Activated CD4-positive, alpha-beta memory T cell treated with anti-CD3 and anti-CD28 coated beads, Interleukin-2, amount 10 ng/mL, durations not matched to agents 7 days and 5 days (primary cell): ENCODE results near the gene TSSK3. TPM values are rescaled to one million over a fixed set of nuclear protein-coding genes. Genes with fewer than 3 reads are reported as not detected.
A peak's percentile ranks its signal among the peaks of the same experiment; 100 is the strongest.

ENCODE experiments used
- CTCF ChIA-PET: fragments of 350-600 bp; sonication (Branson Sonifier 250); formaldehyde crosslinking; loops from one replicate; lab custom pipeline; 2021; ENCODE audit warnings: antibody characterized with exemption, inconsistent platforms; lab: Charles Lee
- POLR2A ChIA-PET: fragments of 350-600 bp; sonication (Branson Sonifier 250); formaldehyde crosslinking; loops from one replicate; lab custom pipeline; 2021; ENCODE audit warnings: antibody characterized with exemption; lab: Charles Lee
- DNase-seq: peaks from one replicate; pipeline ENCODE4 v3.0.0-alpha.2; 2020
- H3K27ac Mint-ChIP-seq: one replicate; pipeline ENCODE4 v1.8.0; 2021; ENCODE audit warnings: mild to moderate bottlenecking, mixed read lengths
- H3K27me3 Mint-ChIP-seq: one replicate; pipeline ENCODE4 v1.8.0; 2021; ENCODE audit warnings: mixed read lengths
- H3K36me3 Mint-ChIP-seq: one replicate; pipeline ENCODE4 v1.8.0; 2021; ENCODE audit warnings: low read depth, mixed read lengths
- H3K4me1 Mint-ChIP-seq: one replicate; pipeline ENCODE4 v1.8.0; 2021; ENCODE audit warnings: mixed read lengths
- H3K4me3 Mint-ChIP-seq: one replicate; pipeline ENCODE4 v1.8.0; 2021; ENCODE audit warnings: mild to moderate bottlenecking, mixed read lengths
- H3K9me3 Mint-ChIP-seq: one replicate; pipeline ENCODE4 v1.8.0; 2021; ENCODE audit warnings: mixed read lengths
- total RNA-seq, 2 experiments: library from RNA; stranded (reverse); gene quantifications; one replicate each; pipeline ENCODE4 v1.2.3, GENCODE V29; 2021

Gene TSSK3
- total RNA-seq, 2 experiments from 2014 or later: 0.70 to 1.0 TPM

DNA sequence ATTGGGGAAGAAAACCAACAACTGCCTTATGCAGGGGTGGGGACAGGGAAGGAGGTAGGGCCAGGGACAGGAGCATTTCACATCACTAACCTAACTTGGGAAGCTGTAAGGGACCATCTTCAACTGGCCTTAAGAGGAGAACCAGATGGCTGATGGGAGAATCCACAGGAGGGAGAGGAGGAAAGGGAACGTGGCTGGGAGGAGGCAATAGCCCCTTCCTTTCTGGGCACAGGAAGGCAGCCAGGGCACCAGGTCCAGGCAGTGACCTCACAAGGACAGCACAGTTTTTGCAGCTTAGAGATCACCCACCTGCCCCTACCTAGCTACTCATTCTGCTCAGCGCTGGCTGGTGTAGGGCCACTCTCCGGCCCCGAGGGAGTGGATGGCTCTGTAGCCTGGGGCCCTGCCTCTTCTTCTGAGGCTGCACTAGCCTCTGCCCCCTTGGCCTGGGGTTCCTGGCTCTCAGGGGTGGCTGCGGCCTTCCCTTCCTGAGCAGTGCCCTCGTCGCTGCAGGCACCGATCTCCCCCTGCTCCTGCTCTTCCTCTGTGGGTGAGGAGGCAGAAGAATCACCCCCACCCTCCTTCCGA is 28.0 kb upstream of the TSSK3 start:
- Mint-ChIP-seq H3K36me3 (peaks cover 52% of the 10 kb centered on the region), H3K27ac (peak overlapping the region; percentile 7), H3K4me3 (peak overlapping the region; percentile 79), H3K4me1 (peaks cover 39% of the 10 kb centered on the region), H3K27me3 (peaks cover 13% of the 10 kb centered on the region), H3K9me3 (no peaks in the 10 kb centered on the region)
- CTCF ChIA-PET: interaction anchor here (0.5 kb wide), 2 partner anchors 216 to 227 kb away, joined by 3 read pairs; no protein-coding TSS in a partner anchor
- no peak for DNase-seq
- POLR2A ChIA-PET: interaction anchor here (2.4 kb wide), 1 partner anchor 12 kb away, joined by 14 read pairs; no protein-coding TSS in a partner anchor

DNA sequence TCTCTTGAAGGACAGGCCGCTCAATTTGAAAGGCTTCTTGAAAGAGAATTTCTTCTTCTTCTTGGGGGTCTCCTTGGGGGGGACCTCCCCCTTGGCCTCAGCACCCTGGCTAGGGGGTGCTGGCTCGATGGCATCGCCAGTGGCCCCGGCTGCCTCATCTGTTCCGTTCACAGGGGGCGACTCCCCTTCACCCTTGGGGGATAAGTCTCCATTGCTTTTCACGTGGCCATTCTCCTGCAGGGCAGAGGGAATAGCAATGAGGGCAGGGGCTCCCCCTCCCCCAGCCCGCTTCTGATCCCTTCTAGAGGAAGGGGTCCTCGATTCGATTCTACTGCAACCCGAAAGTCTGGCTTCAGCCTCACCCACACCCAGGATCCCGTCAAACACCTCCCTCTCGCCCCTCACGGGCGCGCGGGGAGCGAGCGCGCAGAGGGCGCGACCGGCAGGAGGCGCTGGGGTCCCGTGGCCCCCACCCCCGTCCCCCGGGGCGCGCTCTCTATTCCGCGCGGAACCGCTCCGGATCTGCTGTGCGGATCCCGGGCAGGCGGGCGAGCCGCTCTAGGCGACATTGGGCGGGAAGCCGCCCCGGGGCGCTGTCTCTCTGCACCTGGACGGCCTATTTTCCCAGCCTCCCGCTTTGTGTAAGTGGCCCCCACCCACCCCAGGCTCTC is 27.3 kb upstream of the TSSK3 start:
- H3K4me1 Mint-ChIP-seq: peaks cover 37% of the 10 kb centered on the region
- peak; percentile 62 for DNase-seq
- ChIA-PET POLR2A (interaction anchor here (0.9 to 3.4 kb wide), 13 partner anchors 11 to 139 kb away, joined by 3 to 41 read pairs (median 14); partner anchors contain the start of genes BSDC1, HDAC1 and LCK), CTCF (interaction anchor here (0.6 to 1.3 kb wide), 7 partner anchors 14 to 159 kb away, joined by 3 to 8 read pairs (median 4); no protein-coding TSS in a partner anchor)
- peak overlapping the region; percentile 79 for H3K4me3 Mint-ChIP-seq
- no peaks in the 10 kb centered on the region for H3K9me3 Mint-ChIP-seq
- peaks cover 13% of the 10 kb centered on the region for H3K27me3 Mint-ChIP-seq
- H3K27ac Mint-ChIP-seq: peak overlapping the region; percentile 13
- peaks cover 46% of the 10 kb centered on the region for H3K36me3 Mint-ChIP-seq

GRCh38 chr1:32335535-32335789 is 26.9 kb upstream of the TSSK3 start:
- CTCF ChIA-PET: interaction anchor here (0.5 to 2.2 kb wide), 18 partner anchors 10 to 228 kb away, joined by 3 to 16 read pairs (median 4); partner anchors contain the start of gene KPNA6
- H3K4me1 Mint-ChIP-seq: peaks cover 37% of the 10 kb centered on the region
- H3K27ac Mint-ChIP-seq: no peak overlapping the region
- no peak for DNase-seq
- no peak overlapping the region for H3K4me3 Mint-ChIP-seq
- POLR2A ChIA-PET: interaction anchor here (0.9 to 3.4 kb wide), 19 partner anchors 11 to 315 kb away, joined by 3 to 41 read pairs (median 7); partner anchors contain the start of genes BSDC1, HDAC1, IQCC and LCK
- peaks cover 13% of the 10 kb centered on the region for H3K27me3 Mint-ChIP-seq
- H3K9me3 Mint-ChIP-seq: no peaks in the 10 kb centered on the region
- peaks cover 41% of the 10 kb centered on the region for H3K36me3 Mint-ChIP-seq

DNA sequence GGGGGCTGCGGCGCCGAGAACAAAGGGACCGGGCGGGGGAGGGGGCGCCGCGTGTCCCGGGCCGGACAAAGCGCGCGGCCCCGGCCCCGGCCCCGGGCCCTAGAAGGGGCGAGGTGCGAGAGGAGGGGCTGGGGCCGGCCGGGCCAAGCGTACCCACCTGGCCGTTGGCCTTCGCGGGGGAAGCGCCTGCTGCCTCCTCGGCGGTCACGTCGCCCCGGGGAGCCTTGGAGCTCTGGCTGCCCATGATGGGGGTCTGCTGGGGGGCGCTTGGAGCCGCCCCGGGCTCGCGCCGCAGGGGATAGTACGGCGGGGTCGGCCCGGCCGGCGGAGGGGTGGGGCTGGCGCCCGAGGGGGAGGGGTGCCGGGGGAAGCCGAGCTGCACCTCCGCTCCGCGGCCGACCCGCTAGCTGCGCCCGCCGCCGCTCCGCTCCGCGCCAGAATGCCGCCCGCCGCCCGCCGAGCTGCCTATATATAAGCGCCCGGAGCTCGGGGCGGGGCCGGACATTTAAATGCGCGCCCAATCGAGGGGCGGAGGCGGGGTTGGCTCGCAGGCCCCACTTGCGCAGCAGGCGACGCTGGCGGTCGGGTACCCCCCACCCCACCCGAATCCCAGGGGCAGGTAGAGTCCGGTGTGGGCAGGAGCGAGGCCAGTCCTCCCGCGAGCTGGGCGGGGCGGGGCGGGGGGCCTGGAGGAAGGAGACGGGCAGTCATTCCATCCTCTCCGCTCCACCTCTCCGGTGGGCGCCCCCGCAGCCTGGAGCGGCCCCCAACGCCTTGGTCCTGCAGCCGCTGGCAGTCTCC is 26.3 kb upstream of the TSSK3 start, which contains the start of gene MARCKSL1:
Gene MARCKSL1, minus strand, starts transcription at position 444 of the 801 bp plus-strand sequence. Its CDS starts 200 bp downstream, at position 244.
- CTCF ChIA-PET: interaction anchor here (0.5 to 2.2 kb wide), 21 partner anchors 9 to 228 kb away, joined by 3 to 16 read pairs (median 4); partner anchors contain the start of genes BSDC1 and KPNA6
- Mint-ChIP-seq H3K9me3 (no peaks in the 10 kb centered on the region), H3K4me1 (peaks cover 37% of the 10 kb centered on the region), H3K36me3 (peaks cover 36% of the 10 kb centered on the region), H3K27ac (peak within 1 kb of the TSS; percentile 13), H3K4me3 (peak within 1 kb of the TSS; percentile 79), H3K27me3 (peaks cover 13% of the 10 kb centered on the region)
- peak; percentile 82 for DNase-seq
- POLR2A ChIA-PET: interaction anchor here (0.6 to 3.4 kb wide), 24 partner anchors 10 to 481 kb away, joined by 3 to 41 read pairs (median 4); partner anchors contain the start of genes BSDC1, HDAC1, IQCC and LCK

- Mint-ChIP-seq H3K27me3 (peaks cover 13% of the 10 kb centered on the region), H3K4me3 (peak overlapping the region; percentile 27), H3K36me3 (peaks cover 30% of the 10 kb centered on the region), H3K27ac (no peak overlapping the region), H3K9me3 (no peaks in the 10 kb centered on the region), H3K4me1 (peaks cover 38% of the 10 kb centered on the region)
- ChIA-PET CTCF (interaction anchor here (0.6 to 2.2 kb wide), 16 partner anchors 8 to 229 kb away, joined by 3 to 16 read pairs (median 4); partner anchors contain the start of genes BSDC1 and KPNA6), POLR2A (interaction anchor here (0.6 to 3.4 kb wide), 24 partner anchors 10 to 480 kb away, joined by 3 to 41 read pairs (median 4); partner anchors contain the start of genes BSDC1, HDAC1, IQCC and LCK)
- no peak for DNase-seq
These were observed 25.8 kb upstream of the TSSK3 start for GRCh38 chr1:32336591-32336932.

DNA sequence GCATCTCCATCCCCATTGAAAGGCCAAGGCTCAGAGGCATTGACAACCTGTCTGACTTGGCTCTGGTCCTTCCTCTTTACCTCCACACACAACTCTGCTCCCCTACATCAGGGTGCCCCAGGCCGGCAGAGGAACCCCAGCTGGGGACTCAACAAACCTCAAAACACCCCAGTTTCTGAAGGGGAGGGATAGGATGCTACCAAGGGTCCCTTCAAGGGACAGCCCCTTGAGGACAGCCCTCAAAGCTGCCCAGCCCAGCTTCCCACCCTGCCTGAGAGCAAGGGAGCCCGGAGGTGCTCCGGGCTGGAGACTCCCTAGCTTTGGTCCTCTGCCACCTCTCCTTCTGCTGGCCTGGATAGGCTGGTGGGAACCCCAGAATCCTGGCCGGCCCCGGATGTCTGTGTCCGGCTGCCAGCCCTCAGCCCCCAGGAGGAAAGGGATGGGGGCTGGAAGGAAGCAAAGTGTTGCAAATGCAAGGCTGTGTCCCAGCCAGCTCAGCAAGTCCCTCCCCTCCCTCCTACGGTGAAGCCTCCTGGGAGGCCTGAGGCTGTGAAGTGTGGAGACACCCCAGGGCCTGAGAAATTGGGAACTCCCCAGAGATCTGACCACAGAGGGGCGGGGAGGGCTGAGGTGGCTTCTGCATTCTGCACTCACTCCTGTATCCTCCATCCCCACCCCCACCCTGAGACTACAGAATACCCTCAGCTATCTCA is 25.2 kb upstream of the TSSK3 start:
- H3K4me1 Mint-ChIP-seq: peaks cover 40% of the 10 kb centered on the region
- CTCF ChIA-PET: interaction anchor here (0.6 to 2.2 kb wide), 7 partner anchors 13 to 373 kb away, joined by 3 to 16 read pairs (median 3); no protein-coding TSS in a partner anchor
- no peak overlapping the region for H3K27ac Mint-ChIP-seq
- POLR2A ChIA-PET: interaction anchor here (0.7 to 3.4 kb wide), 19 partner anchors 9 to 480 kb away, joined by 3 to 41 read pairs (median 4); partner anchors contain the start of genes BSDC1, HDAC1, LCK and YARS1
- H3K4me3 Mint-ChIP-seq: peak overlapping the region; percentile 27
- DNase-seq: peak; percentile 59
- peaks cover 13% of the 10 kb centered on the region for H3K27me3 Mint-ChIP-seq
- H3K36me3 Mint-ChIP-seq: peaks cover 24% of the 10 kb centered on the region
- H3K9me3 Mint-ChIP-seq: no peaks in the 10 kb centered on the region

- Mint-ChIP-seq H3K9me3 (no peaks in the 10 kb centered on the region), H3K27me3 (peaks cover 13% of the 10 kb centered on the region), H3K4me1 (peaks cover 47% of the 10 kb centered on the region), H3K36me3 (peaks cover 16% of the 10 kb centered on the region), H3K27ac (no peak overlapping the region), H3K4me3 (no peak overlapping the region)
- DNase-seq: peak; percentile 50
- CTCF ChIA-PET: interaction anchor here (0.6 to 2.2 kb wide), 3 partner anchors 13 to 238 kb away, joined by 3 to 16 read pairs (median 3); no protein-coding TSS in a partner anchor
- POLR2A ChIA-PET: interaction anchor here (0.8 to 3.4 kb wide), 9 partner anchors 8 to 142 kb away, joined by 3 to 41 read pairs (median 3); partner anchors contain the start of genes BSDC1, HDAC1 and LCK
These were observed 24.3 kb upstream of the TSSK3 start for GRCh38 chr1:32337855-32338636.

DNA sequence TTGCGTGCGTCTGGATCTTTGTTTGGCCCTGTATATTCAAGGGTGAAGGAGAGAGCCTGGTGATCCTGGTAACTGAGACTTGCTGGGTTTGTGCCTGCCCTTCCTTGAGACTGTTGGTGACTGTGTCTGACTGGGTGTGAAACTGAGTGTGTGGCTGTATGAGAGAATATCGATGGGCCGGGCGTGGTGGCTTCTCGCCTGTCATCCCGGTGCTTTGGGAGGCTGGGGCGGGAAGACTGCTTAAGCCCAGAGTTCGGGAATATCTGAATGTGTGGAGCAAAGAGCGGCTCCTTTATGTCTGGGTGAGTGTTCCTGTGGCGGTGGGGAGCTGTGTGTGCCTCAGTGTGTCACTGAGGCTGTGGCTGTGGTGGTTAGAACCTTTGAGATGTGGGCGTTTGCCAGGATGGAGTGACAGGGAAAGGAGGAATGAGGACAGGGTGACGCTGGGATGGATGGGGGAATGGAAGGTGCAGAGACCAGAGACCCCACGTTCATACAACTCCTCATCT is 23.6 kb upstream of the TSSK3 start:
- Mint-ChIP-seq H3K9me3 (no peaks in the 10 kb centered on the region), H3K36me3 (peaks cover 10% of the 10 kb centered on the region), H3K4me3 (no peak overlapping the region), H3K27me3 (peaks cover 13% of the 10 kb centered on the region), H3K27ac (no peak overlapping the region), H3K4me1 (peaks cover 46% of the 10 kb centered on the region)
- DNase-seq: no peak
- CTCF ChIA-PET: no interaction called here
- POLR2A ChIA-PET: interaction anchor here (1.5 kb wide), 1 partner anchor 14 kb away, joined by 3 read pairs; no protein-coding TSS in a partner anchor

- peaks cover 9% of the 10 kb centered on the region for H3K27me3 Mint-ChIP-seq
- no peak for DNase-seq
- no peaks in the 10 kb centered on the region for H3K9me3 Mint-ChIP-seq
- CTCF ChIA-PET: no interaction called here
- H3K27ac Mint-ChIP-seq: no peak overlapping the region
- peaks cover 4% of the 10 kb centered on the region for H3K36me3 Mint-ChIP-seq
- no peak overlapping the region for H3K4me3 Mint-ChIP-seq
- peaks cover 40% of the 10 kb centered on the region for H3K4me1 Mint-ChIP-seq
- POLR2A ChIA-PET: interaction anchor here (1.5 kb wide), 1 partner anchor 14 kb away, joined by 3 read pairs; no protein-coding TSS in a partner anchor
These were observed 22.9 kb upstream of the TSSK3 start for GRCh38 chr1:32339363-32339978.

GRCh38 chr1:32341186-32341757 is 21.1 kb upstream of the TSSK3 start:
- Mint-ChIP-seq H3K4me3 (no peak overlapping the region), H3K36me3 (no peaks in the 10 kb centered on the region), H3K27me3 (peaks cover 14% of the 10 kb centered on the region), H3K27ac (no peak overlapping the region), H3K4me1 (peaks cover 37% of the 10 kb centered on the region), H3K9me3 (no peaks in the 10 kb centered on the region)
- POLR2A ChIA-PET: no interaction called here
- CTCF ChIA-PET: interaction anchor here (2.0 kb wide), 1 partner anchor 10 kb away, joined by 7 read pairs; no protein-coding TSS in a partner anchor
- DNase-seq: no peak
